ENCODE results near the gene PAPPA. TPM values are rescaled to one million over a fixed set of nuclear protein-coding genes. Genes with fewer than 3 reads are reported as not detected.

The PAPPA gene
- total RNA-seq, 2 experiments from 2014 or later, result not detected

DNA sequence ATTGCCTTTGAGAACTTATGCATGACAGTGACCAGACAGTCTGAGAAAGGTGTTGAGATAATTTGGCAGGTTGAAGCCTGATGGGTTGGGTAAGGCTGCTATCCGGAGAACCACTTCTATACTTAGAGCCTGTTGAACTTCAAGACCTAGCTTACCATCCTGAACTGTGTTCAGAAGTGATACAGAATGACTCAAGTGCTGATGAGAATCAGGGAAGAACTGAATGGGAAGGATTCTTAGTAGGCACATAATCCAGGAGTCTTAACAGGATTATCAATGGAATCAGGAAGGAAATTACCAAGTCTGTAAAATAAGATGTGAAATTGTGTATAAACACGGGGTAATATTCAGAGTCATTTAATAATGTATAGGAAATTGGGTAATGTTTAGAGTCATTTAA, 9.0 kb upstream of the PAPPA start:
- H3K4me1 Mint-ChIP-seq (ENCODE audit: low read depth), result no peaks in the 10 kb centered on the region
- peaks cover 12% of the 10 kb centered on the region for H3K27me3 Mint-ChIP-seq

DNA sequence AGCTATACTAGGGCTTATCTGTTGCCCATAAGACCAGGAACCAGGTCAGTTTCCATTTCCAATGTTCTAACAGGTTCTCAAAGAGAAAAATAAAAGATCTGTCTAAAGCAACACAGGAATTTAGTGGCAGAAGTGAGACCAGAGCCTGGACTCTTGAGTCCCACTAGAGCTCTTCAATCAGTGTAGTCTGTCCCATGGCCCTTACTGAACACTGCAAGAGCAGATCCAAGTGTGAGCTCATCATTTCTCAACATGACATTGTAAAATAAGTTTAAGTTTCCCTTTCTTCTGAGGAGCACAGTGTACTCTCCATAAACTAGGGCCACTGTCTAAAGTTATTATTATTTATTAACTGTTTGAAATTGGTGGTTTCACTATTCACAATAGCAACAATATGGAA, 8.6 kb upstream of the PAPPA start:
- no peaks in the 10 kb centered on the region for H3K4me1 Mint-ChIP-seq (ENCODE audit: low read depth)
- H3K27ac Mint-ChIP-seq, result no peak overlapping the region
- ATAC-seq (no peak), DNase-seq (no peak)
- no peak overlapping the region for H3K4me3 Mint-ChIP-seq
- ChIA-PET POLR2A (no interaction called here), CTCF (no interaction called here)
- H3K9me3 Mint-ChIP-seq, result no peaks in the 10 kb centered on the region
- H3K36me3 Mint-ChIP-seq (ENCODE audit: low read depth), result no peaks in the 10 kb centered on the region
- intact Hi-C loops (cut with micrococcal nuclease), result no loop called here
- H3K27me3 Mint-ChIP-seq, result peaks cover 15% of the 10 kb centered on the region
- TF ChIP-seq, protein P1, sequence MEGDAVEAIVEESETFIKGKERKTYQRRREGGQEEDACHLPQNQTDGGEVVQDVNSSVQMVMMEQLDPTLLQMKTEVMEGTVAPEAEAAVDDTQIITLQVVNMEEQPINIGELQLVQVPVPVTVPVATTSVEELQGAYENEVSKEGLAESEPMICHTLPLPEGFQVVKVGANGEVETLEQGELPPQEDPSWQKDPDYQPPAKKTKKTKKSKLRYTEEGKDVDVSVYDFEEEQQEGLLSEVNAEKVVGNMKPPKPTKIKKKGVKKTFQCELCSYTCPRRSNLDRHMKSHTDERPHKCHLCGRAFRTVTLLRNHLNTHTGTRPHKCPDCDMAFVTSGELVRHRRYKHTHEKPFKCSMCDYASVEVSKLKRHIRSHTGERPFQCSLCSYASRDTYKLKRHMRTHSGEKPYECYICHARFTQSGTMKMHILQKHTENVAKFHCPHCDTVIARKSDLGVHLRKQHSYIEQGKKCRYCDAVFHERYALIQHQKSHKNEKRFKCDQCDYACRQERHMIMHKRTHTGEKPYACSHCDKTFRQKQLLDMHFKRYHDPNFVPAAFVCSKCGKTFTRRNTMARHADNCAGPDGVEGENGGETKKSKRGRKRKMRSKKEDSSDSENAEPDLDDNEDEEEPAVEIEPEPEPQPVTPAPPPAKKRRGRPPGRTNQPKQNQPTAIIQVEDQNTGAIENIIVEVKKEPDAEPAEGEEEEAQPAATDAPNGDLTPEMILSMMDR (IDR thresholded peaks at IDR 0.05), result no peak

More for the DNA sequence above, 9.0 kb upstream of the PAPPA start:
- Mint-ChIP-seq H3K9me3 (no peaks in the 10 kb centered on the region), H3K4me3 (no peak overlapping the region), H3K27ac (no peak overlapping the region), H3K36me3 (ENCODE audit: low read depth) (no peaks in the 10 kb centered on the region)
- intact Hi-C loops (cut with micrococcal nuclease), result no loop called here
- CTCF ChIA-PET, result no interaction called here
- no peak for DNase-seq
- POLR2A ChIA-PET, result no interaction called here
- ATAC-seq, result no peak
- TF ChIP-seq, protein P1 (IDR thresholded peaks at IDR 0.05), result no peak

DNA sequence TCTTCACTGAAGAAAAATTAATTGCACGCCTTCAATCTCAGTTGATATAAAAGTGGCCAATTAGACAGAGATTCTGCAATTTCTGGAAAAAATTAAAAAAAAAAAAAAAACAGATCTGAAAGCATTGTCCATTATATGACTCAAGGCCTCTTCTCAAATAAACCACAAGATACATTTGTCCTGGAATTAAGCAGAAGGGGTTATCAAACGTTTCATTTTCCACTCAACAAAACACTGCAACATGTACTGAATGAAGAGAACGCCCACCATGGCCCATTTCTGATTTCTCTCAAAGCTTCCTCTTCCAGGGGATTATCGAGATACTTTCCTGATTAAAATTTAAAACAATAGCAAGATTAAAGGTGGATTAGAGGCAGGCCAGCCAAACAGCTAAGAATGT, 5.8 kb upstream of the PAPPA start:
- Mint-ChIP-seq H3K4me3 (no peak overlapping the region), H3K36me3 (ENCODE audit: low read depth) (no peaks in the 10 kb centered on the region), H3K27ac (no peak overlapping the region), H3K4me1 (ENCODE audit: low read depth) (no peaks in the 10 kb centered on the region), H3K27me3 (peaks cover 33% of the 10 kb centered on the region), H3K9me3 (no peaks in the 10 kb centered on the region)
- CTCF ChIA-PET, result interaction anchor here (1.7 kb wide), 1 partner anchor 554 kb away, joined by 4 read pairs; no protein-coding TSS in a partner anchor
- POLR2A ChIA-PET, result no interaction called here
- intact Hi-C loops (cut with micrococcal nuclease), result no loop called here
- TF ChIP-seq, protein P1 (IDR thresholded peaks at IDR 0.05), result no peak
- DNase-seq (no peak), ATAC-seq (no peak)

DNA sequence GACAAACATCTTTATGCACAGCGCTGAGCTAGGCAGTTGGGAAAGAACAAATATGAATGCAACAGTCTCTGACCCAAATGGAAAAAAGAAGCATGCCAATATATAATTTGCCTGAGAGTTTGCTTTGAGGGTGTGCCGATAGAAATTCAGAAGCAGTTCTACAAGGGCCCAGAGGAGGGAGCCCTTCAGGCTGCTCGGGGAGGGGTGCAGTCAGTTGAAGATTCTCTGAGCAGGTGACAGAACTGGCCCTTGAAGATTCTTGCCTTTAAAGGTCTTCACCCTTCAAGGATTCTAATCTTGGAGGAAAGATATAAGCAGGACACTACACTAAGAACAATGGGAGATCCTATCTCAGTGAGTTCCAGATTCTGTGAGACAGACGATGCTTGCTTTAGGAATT, 3.7 kb upstream of the PAPPA start:
- no peak for ATAC-seq
- intact Hi-C loops (cut with micrococcal nuclease), result no loop called here

DNA sequence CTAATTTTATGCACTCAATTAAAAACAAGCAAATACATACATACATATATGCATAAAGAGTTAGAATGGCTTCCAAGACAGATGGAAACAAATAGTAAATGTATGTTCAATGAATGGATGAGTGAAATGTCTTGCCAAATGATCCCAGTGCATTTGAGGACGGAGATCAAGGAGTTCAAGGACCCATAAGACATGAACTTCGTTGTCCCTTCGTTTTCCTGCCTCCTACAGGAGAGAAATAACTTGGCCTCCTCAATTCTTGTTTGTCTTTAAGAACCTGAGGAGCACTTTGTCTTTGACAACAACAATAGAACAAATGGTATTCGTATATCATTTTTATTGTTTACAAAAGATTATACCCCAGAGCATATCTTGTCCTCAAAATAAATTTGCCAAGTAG, 2.4 kb upstream of the PAPPA start:
- ATAC-seq (no peak), DNase-seq (no peak)
- TF ChIP-seq, protein P1 (IDR thresholded peaks at IDR 0.05), result no peak
- Mint-ChIP-seq H3K4me1 (ENCODE audit: low read depth) (peaks cover 8% of the 10 kb centered on the region), H3K36me3 (ENCODE audit: low read depth) (no peaks in the 10 kb centered on the region), H3K27ac (no peak overlapping the region), H3K9me3 (no peaks in the 10 kb centered on the region), H3K27me3 (peaks cover 55% of the 10 kb centered on the region), H3K4me3 (no peak overlapping the region)
- intact Hi-C loops (cut with micrococcal nuclease), result no loop called here
- ChIA-PET POLR2A (no interaction called here), CTCF (no interaction called here)

More for the DNA sequence above, 3.7 kb upstream of the PAPPA start:
- ChIA-PET POLR2A (no interaction called here), CTCF (interaction anchor here (0.7 to 1.3 kb wide), 2 partner anchors 24 to 422 kb away, joined by 3 read pairs; no protein-coding TSS in a partner anchor)
- TF ChIP-seq, protein P1 (IDR thresholded peaks at IDR 0.05), result peak; percentile 38
- Mint-ChIP-seq H3K9me3 (no peaks in the 10 kb centered on the region), H3K4me1 (ENCODE audit: low read depth) (no peaks in the 10 kb centered on the region), H3K36me3 (ENCODE audit: low read depth) (no peaks in the 10 kb centered on the region), H3K27ac (no peak overlapping the region), H3K27me3 (peaks cover 43% of the 10 kb centered on the region), H3K4me3 (no peak overlapping the region)
- peak; percentile 16 for DNase-seq
